Stimulated activated CD8-positive, alpha-beta memory T cell treated with anti-CD3 and anti-CD28 coated beads, Interleukin-15, amount 100 ng/mL, for 4 hours (primary cell): ENCODE results near the gene SLCO2A1.

ENCODE experiments used
- DNase-seq, 2 donors: peaks; one replicate each; pipeline ENCODE4 v3.0.0-alpha.2; 2020; ENCODE audit warnings: low read depth in 2 of 2

SLCO2A1 gene

GRCh38 chr3:134060561-134061385 lies 31.0 kb upstream of the SLCO2A1 start:
- DNase-seq = no peak

- no peak for DNase-seq
Observed at GRCh38 chr3:134059671-134060560, 30.2 kb upstream of the SLCO2A1 start.

DNA sequence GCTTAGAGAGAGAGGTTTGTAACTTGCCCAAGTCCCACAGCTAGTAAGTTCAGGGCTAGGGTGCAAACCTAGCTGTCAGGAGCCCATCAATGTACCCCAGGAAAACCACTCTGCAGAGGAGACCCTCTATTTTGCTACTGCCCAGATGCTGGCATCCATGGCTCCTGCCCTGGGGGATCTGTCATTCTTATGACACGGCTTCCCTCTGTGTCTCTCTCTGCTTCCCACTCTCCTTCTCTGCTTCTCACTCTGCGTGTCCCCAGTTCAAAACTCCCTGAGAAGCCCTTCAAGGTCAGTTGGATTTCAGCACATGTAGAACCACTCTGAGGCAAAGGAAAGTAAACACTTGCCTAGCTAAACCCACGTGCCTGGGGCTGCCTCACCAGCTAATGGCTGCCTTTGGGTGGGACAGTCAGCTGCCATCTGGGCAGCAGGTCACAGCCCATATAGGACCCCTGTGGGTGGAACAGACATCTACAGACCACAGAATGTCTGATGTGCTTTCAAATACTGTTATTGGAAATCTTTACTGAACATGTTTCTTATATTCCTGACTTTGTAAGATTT lies 29.4 kb upstream of the SLCO2A1 start:
- no peak for DNase-seq

GRCh38 chr3:134057654-134058110 lies 28.0 kb upstream of the SLCO2A1 start:
- no peak for DNase-seq

GRCh38 chr3:134057006-134057653 lies 27.4 kb upstream of the SLCO2A1 start:
- no peak for DNase-seq

GRCh38 chr3:134056464-134056891 lies 26.8 kb upstream of the SLCO2A1 start:
- no peak for DNase-seq

DNA sequence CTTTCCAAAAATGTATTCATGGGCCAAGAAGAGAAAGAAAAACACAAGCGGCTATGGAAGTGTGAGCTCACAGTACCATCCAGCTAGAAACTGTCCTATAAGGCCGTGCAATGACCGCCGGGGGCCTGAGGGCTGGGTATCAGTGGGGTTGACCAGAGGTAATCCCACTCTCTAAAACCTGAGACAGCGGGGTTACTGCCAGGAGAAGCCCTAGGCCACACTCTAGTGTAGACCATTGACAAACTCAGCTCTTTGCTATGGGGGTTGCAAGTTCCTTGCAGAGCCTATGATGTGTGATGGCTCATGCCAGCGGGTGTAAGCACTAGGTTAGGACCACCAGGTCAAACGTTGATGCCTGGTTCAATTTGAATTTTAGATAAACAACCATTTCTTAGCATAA lies 25.9 kb upstream of the SLCO2A1 start:
- DNase-seq = no peak

DNA sequence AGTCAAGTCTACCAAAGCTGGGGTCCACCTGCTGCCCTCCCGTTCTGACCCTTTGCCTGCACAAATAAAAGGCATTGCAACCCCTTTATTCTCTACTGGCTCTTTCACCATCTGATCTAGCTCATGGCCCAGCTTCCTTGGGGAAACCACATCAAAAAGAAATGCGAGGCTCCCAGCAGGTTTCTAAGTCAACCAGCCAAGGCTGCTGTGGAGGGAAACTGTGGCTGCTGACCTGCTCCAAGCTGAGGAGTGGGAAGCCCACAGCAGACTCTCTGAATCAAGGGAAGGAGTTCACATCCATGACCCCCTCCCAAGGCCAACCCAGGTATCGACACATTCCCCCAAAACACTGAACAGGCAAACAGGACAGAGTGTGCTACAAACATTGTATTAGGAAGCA lies 25.2 kb upstream of the SLCO2A1 start:
- DNase-seq = no peak

DNA sequence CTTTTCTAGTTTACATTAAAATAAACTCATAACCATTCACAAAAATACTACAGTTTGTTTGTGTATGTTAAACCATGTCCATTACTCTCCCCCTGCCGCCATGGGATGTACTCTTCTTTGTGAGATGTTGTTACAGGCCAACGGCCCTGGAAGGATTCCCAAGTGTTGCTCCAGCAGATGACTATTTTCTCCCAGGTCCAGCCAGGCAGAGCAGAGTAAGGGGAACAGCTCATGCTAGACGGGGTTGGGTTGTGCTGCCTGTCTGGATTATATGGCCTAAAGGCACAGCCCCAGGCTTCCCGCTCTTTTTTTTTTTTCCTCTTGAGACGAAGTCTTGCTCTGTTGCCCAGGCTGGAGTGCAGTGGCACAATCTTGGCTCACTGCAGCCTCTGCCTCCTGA lies 24.5 kb upstream of the SLCO2A1 start:
- DNase-seq = no peak

GRCh38 chr3:134052370-134052769 lies 22.6 kb upstream of the SLCO2A1 start:
- DNase-seq = no peak

- no peak for DNase-seq
Observed at GRCh38 chr3:134049676-134050075, 20.0 kb upstream of the SLCO2A1 start.

- DNase-seq = no peak
Observed at GRCh38 chr3:134048278-134048996, 18.7 kb upstream of the SLCO2A1 start.

DNA sequence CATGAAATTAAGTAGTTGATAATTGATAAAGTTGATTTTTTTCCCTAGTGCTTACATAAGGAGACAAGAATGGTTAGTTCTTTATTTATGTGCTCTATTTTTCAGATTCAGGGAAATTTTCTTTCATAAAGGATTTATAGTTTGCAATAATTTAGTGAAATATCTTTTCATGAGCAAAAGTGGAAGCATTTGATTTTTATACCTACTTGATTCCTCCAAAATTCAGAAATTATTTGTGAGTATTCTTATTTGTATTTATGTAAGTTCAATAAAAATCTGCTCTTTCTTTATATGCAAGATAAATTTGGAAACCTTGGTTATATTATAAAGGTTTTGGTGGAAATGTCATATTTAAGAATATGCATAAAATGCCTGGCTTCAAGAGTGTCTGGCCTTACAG lies 14.7 kb upstream of the SLCO2A1 start:
- DNase-seq = no peak

DNA sequence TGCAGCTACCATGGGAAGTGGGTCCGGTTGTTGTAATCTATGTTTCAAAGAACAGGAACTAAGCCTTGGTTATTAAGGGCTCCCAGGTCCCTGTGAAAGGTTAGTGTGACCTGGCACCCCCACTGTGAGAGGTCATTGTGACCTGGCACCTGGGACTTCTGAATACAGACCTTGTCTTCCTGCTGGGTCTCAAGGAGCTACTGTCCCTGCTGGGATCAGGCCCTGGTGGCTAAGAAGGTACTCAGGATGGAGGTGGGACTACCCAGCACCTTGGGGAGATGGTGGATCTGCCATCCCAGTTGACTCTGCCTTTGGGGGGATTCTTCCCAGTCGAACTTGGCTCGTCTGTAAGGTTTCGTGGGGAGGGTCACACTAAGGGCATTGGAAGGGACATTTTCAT lies 10.3 kb upstream of the SLCO2A1 start:
- no peak for DNase-seq

DNA sequence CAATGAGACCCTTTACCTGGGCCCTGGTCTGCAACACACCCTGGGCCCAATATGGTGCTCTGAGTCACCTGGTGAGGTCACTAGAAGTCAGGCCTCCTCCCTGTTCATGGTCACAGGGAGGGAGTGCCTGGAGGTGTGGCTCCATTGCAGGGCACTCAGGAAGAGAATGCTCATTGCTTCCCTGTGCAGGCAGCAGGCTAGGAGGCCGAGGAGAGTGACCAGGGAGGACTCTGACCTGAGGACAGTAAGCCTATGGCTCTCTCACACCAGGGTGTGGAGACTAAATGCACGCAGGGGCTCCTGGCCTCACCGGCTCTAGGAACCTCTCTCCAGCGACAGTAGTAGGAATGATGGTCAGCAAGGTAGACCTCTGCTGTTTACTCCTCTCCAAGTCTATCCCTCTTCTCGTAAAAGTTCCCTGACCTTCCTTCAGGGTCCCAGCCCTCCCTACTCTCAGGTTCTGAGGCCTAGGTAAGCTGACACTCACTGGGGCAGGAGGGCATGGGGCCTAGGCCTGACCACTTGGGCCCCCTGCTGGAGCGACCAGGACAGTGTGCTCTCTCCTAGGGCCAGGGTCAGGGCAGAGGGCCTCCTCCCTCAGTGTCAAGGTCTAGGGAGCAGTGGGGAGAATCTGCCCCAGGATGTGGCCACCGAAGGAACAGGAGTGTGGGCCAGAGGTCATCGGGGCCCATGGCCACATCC lies 9.6 kb upstream of the SLCO2A1 start:
- no peak for DNase-seq

- DNase-seq = no peak
Observed at GRCh38 chr3:134038716-134039115, 9.0 kb upstream of the SLCO2A1 start.

- DNase-seq = no peak
Observed at GRCh38 chr3:134038071-134038491, 8.4 kb upstream of the SLCO2A1 start.

- DNase-seq = no peak
Observed at GRCh38 chr3:134037168-134037567, 7.4 kb upstream of the SLCO2A1 start.

DNA sequence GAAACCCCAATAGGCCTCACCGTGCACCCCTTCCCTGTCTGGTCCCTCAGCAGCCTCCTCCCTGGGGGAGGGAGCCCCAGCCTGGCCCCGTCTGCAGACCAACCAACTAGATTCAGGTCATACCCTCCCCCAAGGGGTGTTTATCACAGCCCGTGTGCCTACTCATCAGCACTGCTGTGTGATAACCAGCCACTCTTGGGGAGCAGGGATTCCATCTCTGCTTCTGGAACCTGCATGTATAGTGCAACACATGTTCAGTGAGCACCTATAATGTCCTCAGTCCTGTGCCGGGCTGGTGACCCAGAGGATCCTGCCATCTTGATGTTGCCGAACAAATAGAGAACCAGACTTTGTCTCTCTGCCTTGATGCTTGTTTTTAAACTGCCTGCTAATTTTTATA lies 6.6 kb upstream of the SLCO2A1 start:
- no peak for DNase-seq

GRCh38 chr3:134035836-134036235 lies 6.1 kb upstream of the SLCO2A1 start:
- DNase-seq = no peak
